Upper lobe of left lung (tissue), 6 donors: Measurements from ENCODE around the gene ELOVL6. TPM values are rescaled to one million over a fixed set of nuclear protein-coding genes. Genes with fewer than 3 reads are reported as not detected.
"Not testable (repeated sequence)": the region's sequence is repeated elsewhere in the genome, so short reads cannot be mapped to it uniquely, and the experiment has no call there.

Source experiments
- ATAC-seq, 2 donors: fragments of 200-7000 bp; cut with Tn5 transposase; one replicate each; pipeline ENCODE4 v1.9.1; 2022; ENCODE audit warnings: mild to moderate bottlenecking in 2 of 2, moderate library complexity in 2 of 2; ENCODE audit not compliant: low FRiP score in 2 of 2
- DNase-seq, 2 donors: peaks; one replicate each; pipeline ENCODE4 v3.0.0-alpha.2; 2019 to 2020
- H3K27ac ChIP-seq, 4 donors: fragments of 200-600 bp; sonication (generic); one replicate each; pipeline ENCODE4 v1.5.1; 2016 to 2019
- H3K27me3 ChIP-seq, 4 donors: fragments of 200-600 bp; sonication (generic); one replicate each; pipeline ENCODE4 v1.5.1; 2017 to 2019
- H3K36me3 ChIP-seq, 4 donors: fragments of 200-600 bp; sonication (generic); one replicate each; pipeline ENCODE4 v1.5.1; 2016 to 2019
- H3K4me1 ChIP-seq, 4 donors: fragments of 200-600 bp; sonication (generic); one replicate each; pipeline ENCODE4 v1.5.1; 2018 to 2019
- H3K4me3 ChIP-seq, 4 donors: fragments of 200-600 bp; sonication (generic); one replicate each; pipeline ENCODE4 v1.5.1; 2017 to 2019; ENCODE audit warnings: mild to moderate bottlenecking in 2 of 4, moderate library complexity in 1 of 4
- H3K9me3 ChIP-seq, 4 donors: fragments of 200-600 bp; sonication (generic); one replicate each; pipeline ENCODE4 v1.5.1; 2018 to 2019
- CTCF ChIP-seq, 6 experiments: fragments of 450-650 bp in 4 of 6; fragments of 200-600 bp in 2 of 6; sonication (generic) in 2 of 6; IDR thresholded peaks; one replicate each; pipeline ENCODE4 v1.5.1; 2016 to 2019; ENCODE audit warnings: antibody characterized with exemption in 6 of 6
- EP300 ChIP-seq, 4 donors: sonication (generic); formaldehyde crosslinking; IDR thresholded peaks; one replicate each; pipeline ENCODE4 v1.5.1; 2017; ENCODE audit warnings: antibody characterized with exemption in 4 of 4, control low read depth in 2 of 4
- POLR2A ChIP-seq, 4 donors: fragments of 450-650 bp; IDR thresholded peaks; one replicate each; pipeline ENCODE4 v1.5.1; 2016 to 2017; ENCODE audit warnings: antibody characterized with exemption in 4 of 4, mild to moderate bottlenecking in 2 of 4
- POLR2AphosphoS5 ChIP-seq, 2 donors: sonication (generic); formaldehyde crosslinking; IDR thresholded peaks; one replicate each; pipeline ENCODE4 v1.5.1; 2017; ENCODE audit warnings: antibody characterized with exemption in 2 of 2
- WGBS, 2 donors: methylation state at CpG; one replicate each; pipeline ENCODE4 v1.1.5; 2017 to 2018; 5-methylcytosine and 5-hydroxymethylcytosine counted together
- total RNA-seq, 6 donors: library from RNA; depleted of rRNA in 4 of 6; stranded (reverse); fragments of >200 nt in 4 of 6; gene quantifications; one replicate each; pipeline versions ENCODE4 v1.1.0 to v1.2.1, GENCODE V29; 2016 to 2021
- donor health status: DM: no; HTN: no; CAD: no; lungs with moderate emphysema.
- donor health status: DM: no; HTN: yes; CAD: no; lungs with severe emphysema.

Gene ELOVL6
- total RNA-seq, 6 donors from 2014 or later = 2.1 to 10.2 (median 4.3) TPM

- H3K4me3 ChIP-seq = no peak overlapping the region
These were observed 25.7 kb upstream of the ELOVL6 start for GRCh38 chr4:110224142-110224541.

DNA sequence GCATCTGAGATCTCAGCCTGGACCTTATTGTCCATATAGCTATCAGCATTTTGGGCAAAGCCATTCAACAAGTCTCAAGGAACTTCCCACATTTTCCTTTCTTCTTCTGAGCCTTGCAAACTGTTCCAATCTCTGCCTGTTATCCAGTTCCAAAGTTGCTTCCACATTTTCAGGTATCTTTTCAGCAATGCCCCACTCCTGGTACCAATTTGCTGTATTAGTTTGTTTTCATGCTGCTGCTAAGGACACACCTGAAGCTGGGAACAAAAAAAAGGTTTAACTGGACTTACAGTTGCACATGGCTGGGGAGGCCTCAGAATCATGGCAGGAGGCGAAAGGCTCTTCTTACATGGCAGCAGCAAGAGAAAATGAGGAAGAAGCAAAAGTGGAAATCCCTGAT is 20.5 kb upstream of the ELOVL6 start:
- H3K4me1 ChIP-seq, H3K27ac ChIP-seq, H3K27me3 ChIP-seq, DNase-seq, H3K9me3 ChIP-seq, H3K36me3 ChIP-seq, H3K4me3 ChIP-seq, ATAC-seq: not testable (repeated sequence)
- 95 to 96% methylated on average over 1 of the region's 1 CpG for WGBS, 2 donors

More at GRCh38 chr4:110224142-110224541, 25.7 kb upstream of the ELOVL6 start:
- Histone ChIP-seq H3K27ac (no peak overlapping the region), H3K36me3 (no peaks in the 10 kb centered on the region), H3K4me1 (no peaks in the 10 kb centered on the region), H3K27me3 (no peaks in the 10 kb centered on the region), H3K9me3 (peaks cover 0 to 1% (median 0%) of the 10 kb centered on the region in 4 donors)
- WGBS, 2 donors = 80 to 81% methylated on average over 2 of the region's 2 CpGs
- ATAC-seq (no peak), DNase-seq (no peak)
- TF ChIP-seq CTCF (IDR thresholded peaks at IDR 0.05) = no peak

DNA sequence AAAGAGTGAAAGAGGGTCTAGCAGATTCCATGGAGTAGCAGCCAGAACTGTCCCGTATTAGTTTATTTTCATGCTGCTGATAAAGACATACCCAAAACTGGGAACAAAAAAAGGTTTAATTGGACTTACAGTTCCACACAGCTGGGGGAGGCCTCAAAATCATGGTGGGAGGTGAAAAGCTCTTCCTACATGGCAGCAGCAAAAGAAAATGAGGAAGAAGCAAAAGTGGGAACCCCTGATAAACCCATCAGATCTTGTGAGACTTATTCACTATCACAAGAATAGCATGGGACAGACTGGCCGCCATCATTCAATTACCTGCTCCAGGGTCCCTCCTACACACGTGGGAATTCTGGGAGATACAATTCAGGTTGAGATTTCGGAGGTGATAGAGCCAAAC is 18.8 kb upstream of the ELOVL6 start:
- not testable (repeated sequence) for H3K9me3 ChIP-seq, H3K4me3 ChIP-seq, H3K27ac ChIP-seq, ATAC-seq, H3K4me1 ChIP-seq, DNase-seq, H3K27me3 ChIP-seq, H3K36me3 ChIP-seq
- WGBS, 2 donors = 80 to 83% methylated on average over 4 of the region's 4 CpGs

- WGBS, 2 donors = 81 to 84% methylated on average over 6 of the region's 6 CpGs
- H3K36me3 ChIP-seq = no peaks in the 10 kb centered on the region
- H3K27ac ChIP-seq = no peak overlapping the region
- no peak for TF ChIP-seq POLR2AphosphoS5 (IDR thresholded peaks at IDR 0.05)
- TF ChIP-seq POLR2A (IDR thresholded peaks at IDR 0.05) = no peak
- no peak for TF ChIP-seq EP300 (IDR thresholded peaks at IDR 0.05)
- TF ChIP-seq CTCF (IDR thresholded peaks at IDR 0.05) = no peak
- H3K27me3 ChIP-seq = no peaks in the 10 kb centered on the region
- ATAC-seq = no peak
- H3K9me3 ChIP-seq = peaks cover 0 to 4% (median 0%) of the 10 kb centered on the region in 4 donors
- no peak for DNase-seq
- H3K4me3 ChIP-seq = no peak overlapping the region
- no peaks in the 10 kb centered on the region for H3K4me1 ChIP-seq
These were observed 17.7 kb upstream of the ELOVL6 start for GRCh38 chr4:110216129-110216528.

GRCh38 chr4:110211770-110212061 is 13.3 kb upstream of the ELOVL6 start:
- DNase-seq = no peak
- Histone ChIP-seq H3K36me3 (no peaks in the 10 kb centered on the region), H3K9me3 (no peaks in the 10 kb centered on the region), H3K27me3 (no peaks in the 10 kb centered on the region), H3K27ac (no peak overlapping the region), H3K4me1 (no peaks in the 10 kb centered on the region), H3K4me3 (no peak overlapping the region)
- ATAC-seq = no peak
- no peak for TF ChIP-seq POLR2AphosphoS5 (IDR thresholded peaks at IDR 0.05)
- 52 to 68% methylated on average over 2 of the region's 2 CpGs for WGBS, 2 donors

DNA sequence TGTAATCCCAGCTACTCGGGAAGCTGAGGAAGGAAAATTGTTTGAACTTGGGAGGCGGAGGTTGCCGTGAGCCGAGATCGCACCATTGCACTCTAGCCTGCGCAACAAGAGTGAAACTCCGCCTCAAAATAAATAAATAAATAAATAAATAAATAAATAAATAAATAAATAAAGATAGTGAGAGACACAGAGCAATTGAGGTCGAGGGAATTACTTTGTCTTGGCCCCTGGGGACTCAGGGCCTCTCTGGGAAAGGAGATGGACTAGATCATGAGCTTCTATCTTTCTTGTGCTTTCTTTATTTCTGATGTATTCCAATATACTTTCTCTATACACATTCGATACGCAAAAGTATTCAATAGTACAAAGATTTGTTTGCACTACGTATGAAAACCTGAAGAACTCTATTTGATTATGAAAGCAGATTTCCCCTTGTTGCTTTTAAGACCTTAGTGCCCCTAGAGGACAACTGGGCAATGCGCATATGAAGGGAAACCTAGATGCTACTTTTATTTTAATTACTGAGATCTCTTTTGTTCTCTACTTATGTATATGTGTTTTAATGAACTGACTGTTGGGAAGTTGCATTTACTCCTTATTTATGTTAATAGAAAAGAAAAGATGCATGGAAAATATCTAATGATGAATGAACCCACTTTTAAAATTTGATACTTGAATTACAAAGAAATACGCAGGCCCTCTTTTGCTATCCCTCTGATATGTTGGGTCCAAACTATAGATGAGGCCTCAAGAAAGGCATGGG is 12.8 kb upstream of the ELOVL6 start:
- no peaks in the 10 kb centered on the region for H3K27me3 ChIP-seq
- no peaks in the 10 kb centered on the region for H3K36me3 ChIP-seq
- no peak overlapping the region for H3K4me3 ChIP-seq
- ATAC-seq (peak in 1 of 2 donors; percentile 77), DNase-seq (no peak)
- no peak overlapping the region for H3K27ac ChIP-seq
- H3K9me3 ChIP-seq = no peaks in the 10 kb centered on the region
- TF ChIP-seq CTCF (IDR thresholded peaks at IDR 0.05) = peak; percentile 34 to 67 (median 62)
- no peak for TF ChIP-seq EP300 (IDR thresholded peaks at IDR 0.05)
- WGBS, 2 donors = 57 to 69% methylated on average over 13 of the region's 13 CpGs
- no peaks in the 10 kb centered on the region for H3K4me1 ChIP-seq
